ENCODE data around the gene AAMP. TPM values are rescaled to one million over a fixed set of nuclear protein-coding genes. Genes with fewer than 3 reads are reported as not detected.

The AAMP gene
- total RNA-seq, 2 experiments from 2014 or later, result 52.6 to 56.2 TPM

DNA sequence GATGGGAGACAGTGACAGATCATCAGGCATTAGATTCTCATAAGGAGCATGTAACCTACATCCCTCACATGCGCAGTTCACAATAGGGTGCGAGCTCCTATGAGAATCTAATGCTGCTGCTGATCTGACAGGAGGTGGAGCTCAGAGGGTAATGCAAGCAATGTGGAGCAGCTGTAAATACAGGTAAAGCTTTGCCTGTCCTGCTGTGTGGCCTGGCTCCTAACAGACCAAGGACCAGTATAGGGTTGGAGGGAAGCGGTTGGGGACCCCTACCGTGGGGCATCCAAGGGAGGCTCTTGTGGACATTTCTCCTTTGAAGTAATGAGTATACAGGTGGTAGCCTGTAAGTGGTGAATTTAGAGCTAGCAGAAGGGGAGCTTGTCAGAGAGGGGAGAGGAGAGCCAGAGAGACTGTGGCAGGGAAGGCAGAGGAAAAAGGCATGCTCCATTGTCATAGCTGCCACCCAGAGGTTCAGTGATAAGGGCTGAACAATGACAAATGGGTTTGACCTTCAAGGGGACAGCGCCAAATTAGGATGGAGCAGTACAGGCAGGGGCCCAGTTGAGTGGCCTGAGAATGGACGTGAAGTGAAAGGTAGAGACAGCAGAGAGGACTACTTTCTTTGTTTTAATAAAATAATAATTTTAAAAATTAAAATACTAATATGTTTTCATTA is 37.6 kb upstream of the AAMP start:
- peaks cover 9% of the 10 kb centered on the region for H3K4me1 Mint-ChIP-seq (ENCODE audit: low read depth)
- no peak overlapping the region for H3K27ac Mint-ChIP-seq
- DNase-seq (no peak), ATAC-seq (no peak)
- no peaks in the 10 kb centered on the region for H3K27me3 Mint-ChIP-seq (ENCODE audit: low read depth)
- POLR2A ChIA-PET, result no interaction called here
- CTCF ChIA-PET, result interaction anchor here (0.9 to 2.9 kb wide), 4 partner anchors 13 to 49 kb away, joined by 3 to 12 read pairs (median 4); partner anchors contain the start of genes CATIP and TMBIM1
- no peaks in the 10 kb centered on the region for H3K9me3 Mint-ChIP-seq (ENCODE audit: insufficient read depth)
- H3K36me3 Mint-ChIP-seq (ENCODE audit: low read depth), result no peaks in the 10 kb centered on the region
- no peak overlapping the region for H3K4me3 Mint-ChIP-seq

DNA sequence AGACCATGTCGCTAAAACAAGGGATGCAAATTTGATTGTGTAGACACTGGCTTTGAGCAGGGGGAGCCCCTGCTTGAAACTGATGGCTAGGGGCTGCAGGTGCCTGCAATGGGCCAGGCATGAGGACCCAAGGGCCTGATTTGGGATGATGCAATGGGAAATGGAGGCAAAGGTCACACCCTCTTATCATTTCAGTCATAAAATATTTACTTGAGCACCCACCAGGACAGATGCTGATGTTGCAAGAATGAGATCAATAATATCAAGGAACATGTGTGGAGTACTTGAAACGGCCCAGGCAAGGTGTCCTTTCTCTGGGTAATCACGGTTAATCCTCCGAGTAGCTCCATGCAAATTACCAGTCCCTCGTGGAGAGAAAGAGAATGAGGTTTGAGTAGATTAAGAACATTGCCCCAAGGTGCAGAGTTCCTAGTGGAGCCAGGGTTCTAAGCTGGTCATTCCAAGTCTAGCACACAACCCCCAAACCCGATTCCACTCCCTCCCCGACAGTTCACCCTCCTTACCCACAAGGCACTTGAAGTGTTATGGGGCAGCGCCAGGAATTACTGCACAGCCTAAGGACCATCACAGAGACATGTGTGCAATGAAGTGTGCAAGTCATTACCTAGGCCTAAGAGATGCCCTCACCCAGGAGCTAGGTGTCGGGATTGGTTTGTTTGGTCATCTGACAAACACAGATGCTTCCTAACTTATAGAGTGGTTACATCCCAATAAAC is 36.4 kb upstream of the AAMP start:
- H3K36me3 Mint-ChIP-seq (ENCODE audit: low read depth), result no peaks in the 10 kb centered on the region
- ChIA-PET POLR2A (interaction anchor here (0.6 kb wide), 1 partner anchor 15 kb away, joined by 3 read pairs; no protein-coding TSS in a partner anchor), CTCF (interaction anchor here (0.7 to 2.9 kb wide), 4 partner anchors 14 to 50 kb away, joined by 3 to 12 read pairs (median 4); partner anchors contain the start of genes CATIP, PNKD and TMBIM1)
- H3K27me3 Mint-ChIP-seq (ENCODE audit: low read depth), result no peaks in the 10 kb centered on the region
- no peak overlapping the region for H3K4me3 Mint-ChIP-seq
- ATAC-seq, result no peak
- H3K4me1 Mint-ChIP-seq (ENCODE audit: low read depth), result peaks cover 13% of the 10 kb centered on the region
- no peak overlapping the region for H3K27ac Mint-ChIP-seq
- no peaks in the 10 kb centered on the region for H3K9me3 Mint-ChIP-seq (ENCODE audit: insufficient read depth)
- no peak for DNase-seq

DNA sequence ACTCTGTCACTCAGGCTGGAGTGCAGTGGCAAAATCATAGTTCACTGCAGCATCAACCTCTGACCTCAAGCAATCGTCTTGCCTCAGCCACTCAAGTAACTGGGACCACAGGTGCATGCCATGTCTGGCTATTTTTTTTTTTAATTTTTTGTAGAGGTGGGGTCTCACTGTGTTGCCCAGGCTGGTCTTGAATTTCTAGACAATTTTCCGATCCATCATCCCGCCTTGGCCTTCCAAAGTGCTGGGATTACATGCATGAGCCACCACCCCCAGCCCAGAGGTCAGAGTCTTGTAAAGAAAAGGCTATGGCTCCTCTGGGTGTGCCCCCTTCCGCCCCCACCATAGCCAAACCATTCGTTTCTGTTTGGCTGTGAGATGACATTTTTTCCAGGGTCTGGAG is 35.4 kb upstream of the AAMP start:
- peaks cover 16% of the 10 kb centered on the region for H3K4me1 Mint-ChIP-seq (ENCODE audit: low read depth)
- H3K9me3 Mint-ChIP-seq (ENCODE audit: insufficient read depth), result no peaks in the 10 kb centered on the region
- ATAC-seq (no peak), DNase-seq (no peak)
- H3K4me3 Mint-ChIP-seq, result no peak overlapping the region
- H3K27me3 Mint-ChIP-seq (ENCODE audit: low read depth), result no peaks in the 10 kb centered on the region
- ChIA-PET CTCF (interaction anchor here (0.6 to 4.3 kb wide), 2 partner anchors 14 to 52 kb away, joined by 3 to 62 read pairs; partner anchors contain the start of gene CATIP), POLR2A (no interaction called here)
- H3K27ac Mint-ChIP-seq, result no peak overlapping the region
- H3K36me3 Mint-ChIP-seq (ENCODE audit: low read depth), result no peaks in the 10 kb centered on the region

DNA sequence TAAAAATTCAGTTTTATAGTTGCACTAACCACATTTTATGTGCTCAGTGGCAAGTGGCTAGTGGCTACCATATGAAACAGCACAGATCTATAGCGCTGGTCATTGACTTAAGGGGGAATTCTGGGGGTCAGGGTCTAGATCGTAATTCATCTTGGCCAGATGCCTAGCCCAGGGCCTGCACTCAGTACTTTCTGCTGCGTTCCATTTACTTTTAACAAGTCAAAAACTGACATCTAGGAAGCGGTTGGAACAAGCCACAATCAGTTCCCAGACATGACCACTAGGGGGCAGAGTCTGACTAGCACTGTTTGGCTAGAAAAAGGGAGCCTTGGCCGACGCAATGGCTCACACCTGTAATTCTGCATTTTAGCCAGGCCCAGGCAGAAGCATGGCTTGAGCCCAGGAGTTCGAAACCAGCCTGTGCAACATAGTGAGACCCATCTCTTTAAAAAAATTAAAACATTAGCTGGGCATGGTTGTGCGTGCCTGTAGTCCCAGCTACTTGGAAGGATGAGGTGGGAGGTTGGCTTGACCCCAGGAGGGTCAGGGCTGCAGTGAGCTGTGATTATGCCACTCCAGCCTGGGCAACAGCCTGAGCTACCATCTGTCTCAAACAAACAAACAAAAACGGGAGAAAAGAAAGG is 31.4 kb upstream of the AAMP start:
- ChIA-PET POLR2A (interaction anchor here (1.0 to 1.5 kb wide), 2 partner anchors 31 to 95 kb away, joined by 4 to 7 read pairs; partner anchors contain the start of gene PNKD), CTCF (interaction anchor here (0.8 to 4.3 kb wide), 26 partner anchors 10 to 347 kb away, joined by 3 to 62 read pairs (median 4); partner anchors contain the start of genes AAMP, CATIP, PNKD and TMBIM1)
- H3K36me3 Mint-ChIP-seq (ENCODE audit: low read depth), result no peaks in the 10 kb centered on the region
- H3K4me1 Mint-ChIP-seq (ENCODE audit: low read depth), result peaks cover 7% of the 10 kb centered on the region
- no peaks in the 10 kb centered on the region for H3K27me3 Mint-ChIP-seq (ENCODE audit: low read depth)
- ATAC-seq (peak; percentile 88), DNase-seq (peak; percentile 95)
- peak overlapping the region; percentile 46 for H3K27ac Mint-ChIP-seq
- no peak overlapping the region for H3K4me3 Mint-ChIP-seq
- no peaks in the 10 kb centered on the region for H3K9me3 Mint-ChIP-seq (ENCODE audit: insufficient read depth)

DNA sequence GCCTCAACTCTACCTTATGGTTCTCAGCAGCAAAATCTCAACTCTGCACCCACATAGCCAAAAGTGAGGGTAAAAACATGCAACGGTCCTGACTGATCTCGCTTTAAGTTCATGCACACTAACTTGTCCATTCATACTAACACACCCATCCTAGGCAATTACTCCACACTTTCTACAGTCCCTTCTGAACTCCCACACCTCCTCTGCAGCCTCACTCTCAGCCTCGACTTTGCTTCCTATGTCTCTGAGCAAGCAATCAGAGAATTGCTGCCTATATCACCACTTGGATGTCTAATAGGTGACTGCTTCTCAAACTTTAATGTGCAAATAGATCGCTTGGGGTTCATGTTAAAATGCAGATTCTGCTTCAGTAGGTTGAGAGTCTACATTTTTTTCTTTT is 30.2 kb upstream of the AAMP start:
- peaks cover 7% of the 10 kb centered on the region for H3K4me1 Mint-ChIP-seq (ENCODE audit: low read depth)
- ATAC-seq (no peak), DNase-seq (no peak)
- no peak overlapping the region for H3K27ac Mint-ChIP-seq
- H3K4me3 Mint-ChIP-seq, result no peak overlapping the region
- CTCF ChIA-PET, result interaction anchor here (0.9 to 2.1 kb wide), 4 partner anchors 10 to 91 kb away, joined by 3 to 8 read pairs (median 4); partner anchors contain the start of gene CATIP
- H3K36me3 Mint-ChIP-seq (ENCODE audit: low read depth), result no peaks in the 10 kb centered on the region
- H3K9me3 Mint-ChIP-seq (ENCODE audit: insufficient read depth), result no peaks in the 10 kb centered on the region
- POLR2A ChIA-PET, result no interaction called here
- no peaks in the 10 kb centered on the region for H3K27me3 Mint-ChIP-seq (ENCODE audit: low read depth)

DNA sequence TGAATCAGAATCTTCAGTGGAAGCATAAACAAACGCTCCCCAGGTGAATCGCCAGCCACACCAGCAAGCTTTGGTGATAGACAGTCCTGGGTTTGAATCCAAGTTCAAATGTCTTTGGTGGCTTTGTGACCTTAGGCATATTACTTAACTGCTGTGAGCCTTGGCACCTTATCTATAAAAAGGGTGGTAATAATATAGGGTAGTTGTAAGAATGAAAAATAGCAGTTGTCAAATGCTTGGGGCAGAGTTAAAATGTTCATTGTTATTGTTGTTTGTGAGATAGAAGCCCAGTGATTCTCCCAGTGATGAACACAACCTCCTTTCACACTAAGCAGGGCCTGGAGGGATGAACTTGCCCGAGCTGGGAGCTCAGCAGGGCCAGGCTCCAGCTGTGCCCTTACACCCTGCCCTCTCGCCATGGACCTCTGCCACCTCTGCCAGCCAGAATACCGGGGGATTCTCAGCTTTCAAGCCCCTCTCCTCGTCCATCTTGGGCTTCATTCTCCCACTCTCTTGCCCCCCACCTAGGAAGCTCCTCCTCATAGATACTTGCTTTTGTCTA is 28.5 kb upstream of the AAMP start:
- ATAC-seq (no peak), DNase-seq (no peak)
- Mint-ChIP-seq H3K4me3 (no peak overlapping the region), H3K36me3 (ENCODE audit: low read depth) (no peaks in the 10 kb centered on the region), H3K27ac (peak overlapping the region; percentile 0), H3K4me1 (ENCODE audit: low read depth) (peaks cover 18% of the 10 kb centered on the region), H3K9me3 (ENCODE audit: insufficient read depth) (no peaks in the 10 kb centered on the region), H3K27me3 (ENCODE audit: low read depth) (no peaks in the 10 kb centered on the region)
- POLR2A ChIA-PET, result interaction anchor here (1.0 kb wide), 1 partner anchor 11 kb away, joined by 5 read pairs; no protein-coding TSS in a partner anchor
- CTCF ChIA-PET, result interaction anchor here (0.7 to 2.1 kb wide), 6 partner anchors 8 to 92 kb away, joined by 3 to 8 read pairs (median 4); partner anchors contain the start of genes AAMP, CATIP and PNKD

DNA sequence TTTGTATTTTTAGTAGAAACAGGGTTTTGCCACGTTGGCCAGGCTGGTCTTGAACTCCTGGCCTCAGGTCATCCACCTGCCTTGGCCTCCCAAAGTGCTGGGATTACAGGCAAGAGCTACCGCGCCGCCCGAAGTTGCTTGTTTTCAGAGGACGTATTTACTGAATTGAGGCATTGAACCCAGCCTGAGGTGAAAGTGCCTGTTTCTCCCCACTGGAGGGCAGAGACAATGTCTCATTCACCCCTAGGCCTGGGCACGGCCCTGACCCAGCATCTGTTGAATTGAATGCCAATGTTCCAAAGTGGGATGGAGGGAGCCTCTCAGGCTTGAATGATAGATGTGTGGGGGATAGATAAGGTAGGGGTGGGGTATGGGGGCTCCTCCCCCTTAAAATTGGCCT is 26.9 kb upstream of the AAMP start:
- ATAC-seq (no peak), DNase-seq (no peak)
- Mint-ChIP-seq H3K4me3 (no peak overlapping the region), H3K27me3 (ENCODE audit: low read depth) (no peaks in the 10 kb centered on the region), H3K27ac (no peak overlapping the region), H3K4me1 (ENCODE audit: low read depth) (peaks cover 27% of the 10 kb centered on the region), H3K36me3 (ENCODE audit: low read depth) (no peaks in the 10 kb centered on the region), H3K9me3 (ENCODE audit: insufficient read depth) (no peaks in the 10 kb centered on the region)
- ChIA-PET POLR2A (interaction anchor here (0.6 kb wide), 1 partner anchor 375 kb away, joined by 4 read pairs; the partner anchor contains the start of genes RNF25 and STK36), CTCF (interaction anchor here (1.1 to 3.1 kb wide), 3 partner anchors 10 to 60 kb away, joined by 5 to 17 read pairs (median 16); partner anchors contain the start of gene CATIP)

DNA sequence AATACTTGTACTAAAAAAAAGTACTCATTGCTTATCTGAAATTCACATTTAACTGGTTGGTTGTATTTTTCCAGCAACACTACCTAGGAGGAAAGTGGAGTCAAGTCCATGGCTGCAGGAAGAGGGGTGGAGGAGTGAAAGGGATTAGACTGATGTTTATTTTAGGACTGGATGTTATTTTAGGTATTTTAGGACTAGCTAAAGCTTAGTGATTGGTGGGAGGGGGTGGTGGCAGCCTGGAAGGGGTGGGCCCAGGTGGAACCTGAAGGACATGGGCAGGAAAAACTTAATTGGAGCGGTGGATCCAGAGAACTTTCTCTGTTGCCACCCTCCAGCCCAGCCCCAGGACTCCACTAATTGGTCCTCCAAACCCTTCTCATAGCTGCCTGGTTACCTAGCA is 26.3 kb upstream of the AAMP start:
- H3K4me3 Mint-ChIP-seq, result no peak overlapping the region
- CTCF ChIA-PET, result interaction anchor here (1.1 to 3.1 kb wide), 5 partner anchors 9 to 552 kb away, joined by 3 to 17 read pairs (median 5); partner anchors contain the start of gene CATIP

DNA sequence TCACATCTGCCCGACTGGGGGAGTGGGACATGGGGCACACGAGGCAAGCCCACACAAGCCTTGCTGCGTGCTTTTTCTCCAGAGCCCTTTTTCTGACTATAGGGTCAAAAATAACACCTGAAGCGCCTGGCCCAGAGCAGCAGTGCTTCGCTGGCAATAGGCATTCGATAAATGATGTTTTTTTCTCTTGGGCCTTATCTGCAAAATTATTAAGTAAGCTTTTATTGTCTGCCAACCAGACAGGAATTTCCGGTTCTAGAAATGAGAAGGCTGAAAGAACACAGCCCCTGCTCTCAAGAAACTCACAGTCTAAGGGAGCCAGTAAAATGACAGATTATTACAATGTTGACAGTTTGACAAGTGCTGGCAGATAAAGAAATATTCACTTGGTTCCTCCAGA is 25.1 kb upstream of the AAMP start:
- ATAC-seq (no peak), DNase-seq (no peak)
- no peaks in the 10 kb centered on the region for H3K27me3 Mint-ChIP-seq (ENCODE audit: low read depth)
- H3K4me3 Mint-ChIP-seq, result no peak overlapping the region
- H3K36me3 Mint-ChIP-seq (ENCODE audit: low read depth), result no peaks in the 10 kb centered on the region
- H3K4me1 Mint-ChIP-seq (ENCODE audit: low read depth), result peaks cover 37% of the 10 kb centered on the region
- POLR2A ChIA-PET, result interaction anchor here (1.2 kb wide), 1 partner anchor 8 kb away, joined by 4 read pairs; no protein-coding TSS in a partner anchor
- CTCF ChIA-PET, result interaction anchor here (0.7 to 3.1 kb wide), 7 partner anchors 8 to 553 kb away, joined by 3 to 17 read pairs (median 5); partner anchors contain the start of genes AAMP, CATIP and PNKD
- H3K27ac Mint-ChIP-seq, result peak overlapping the region; percentile 20
- no peaks in the 10 kb centered on the region for H3K9me3 Mint-ChIP-seq (ENCODE audit: insufficient read depth)

More for the DNA sequence above, 26.3 kb upstream of the AAMP start:
- Mint-ChIP-seq H3K9me3 (ENCODE audit: insufficient read depth) (no peaks in the 10 kb centered on the region), H3K27ac (no peak overlapping the region), H3K36me3 (ENCODE audit: low read depth) (no peaks in the 10 kb centered on the region), H3K4me1 (ENCODE audit: low read depth) (peaks cover 27% of the 10 kb centered on the region), H3K27me3 (ENCODE audit: low read depth) (no peaks in the 10 kb centered on the region)
- POLR2A ChIA-PET, result no interaction called here
- DNase-seq (no peak), ATAC-seq (no peak)

DNA sequence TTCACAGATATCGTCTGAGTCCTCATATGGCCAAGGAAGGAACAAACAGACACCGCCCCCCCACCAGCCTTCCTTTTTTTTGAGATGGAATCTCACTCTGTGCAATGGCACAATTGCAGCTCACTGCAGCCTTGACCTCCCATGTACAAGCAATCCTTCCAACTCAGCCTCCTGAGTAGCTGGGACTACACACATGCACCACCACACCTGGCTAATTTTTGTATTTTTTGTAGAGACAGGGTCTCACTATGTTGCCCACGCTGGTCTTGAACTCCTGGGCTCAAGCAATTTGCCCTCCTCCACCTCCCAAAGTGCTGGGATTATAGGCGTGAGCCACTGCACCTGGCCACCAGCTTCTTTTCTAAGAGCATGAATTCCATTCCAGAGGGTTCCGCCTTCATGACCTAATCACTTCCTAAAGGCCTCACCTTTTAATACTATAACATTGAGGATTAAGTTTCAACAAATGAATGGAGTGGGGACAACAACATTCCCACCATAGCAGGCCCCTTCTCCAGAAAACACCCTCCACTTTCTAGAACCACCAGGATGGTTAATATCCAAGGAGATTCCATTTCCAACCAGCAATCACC is 24.6 kb upstream of the AAMP start:
- no peak for DNase-seq
- ATAC-seq, result no peak
- peaks cover 42% of the 10 kb centered on the region for H3K4me1 Mint-ChIP-seq (ENCODE audit: low read depth)
- CTCF ChIA-PET, result interaction anchor here (0.7 to 3.1 kb wide), 5 partner anchors 9 to 114 kb away, joined by 3 to 17 read pairs (median 5); partner anchors contain the start of gene CATIP
- peaks cover 3% of the 10 kb centered on the region for H3K36me3 Mint-ChIP-seq (ENCODE audit: low read depth)
- POLR2A ChIA-PET, result interaction anchor here (1.2 kb wide), 1 partner anchor 8 kb away, joined by 4 read pairs; no protein-coding TSS in a partner anchor
- H3K9me3 Mint-ChIP-seq (ENCODE audit: insufficient read depth), result no peaks in the 10 kb centered on the region
- H3K27ac Mint-ChIP-seq, result no peak overlapping the region
- no peaks in the 10 kb centered on the region for H3K27me3 Mint-ChIP-seq (ENCODE audit: low read depth)
- H3K4me3 Mint-ChIP-seq, result no peak overlapping the region
